GM19351 (cell line): ENCODE data around the gene BAMBI.

Experiments
- ATAC-seq: cut with Tn5 transposase; IDR thresholded peaks from one replicate; pipeline ENCODE4 v1.9.1; 2021; ENCODE audit warnings: mild to moderate bottlenecking, moderate library complexity; ENCODE audit not compliant: unreplicated experiment

Gene BAMBI

DNA sequence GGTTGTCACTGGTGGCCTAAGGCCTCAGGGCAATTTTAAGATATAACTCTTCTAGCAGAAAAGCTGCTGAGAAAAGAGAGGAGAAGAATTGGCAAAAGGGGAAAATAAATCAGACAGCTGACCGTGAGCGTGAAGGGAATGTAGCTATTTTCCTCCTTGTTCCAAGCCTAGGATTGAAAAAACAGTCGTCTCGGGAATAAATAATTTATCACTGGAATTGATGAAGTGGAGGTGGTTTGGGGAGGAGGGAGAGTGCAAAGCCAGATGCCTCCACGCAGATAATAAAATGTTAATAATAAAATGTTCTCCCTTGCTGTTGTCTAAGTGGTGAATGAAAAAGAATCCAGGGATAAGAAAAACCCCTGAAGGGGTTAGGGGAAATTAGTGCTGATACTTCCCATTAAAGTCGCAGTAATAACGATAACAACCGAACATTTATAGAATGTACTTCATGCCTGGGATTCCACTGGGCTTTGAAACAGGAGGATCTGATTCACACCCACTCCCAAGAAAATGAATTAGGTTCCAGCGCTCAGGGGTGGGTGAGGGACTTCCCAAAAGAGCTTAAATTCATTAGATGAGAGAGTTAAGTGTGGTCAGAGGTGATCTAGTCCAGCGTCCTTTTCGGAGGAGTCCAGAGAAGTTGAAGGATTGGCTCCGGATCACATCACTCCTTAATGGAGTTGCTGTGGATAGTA, 27.3 kb downstream of the BAMBI start:
- ATAC-seq = no peak

DNA sequence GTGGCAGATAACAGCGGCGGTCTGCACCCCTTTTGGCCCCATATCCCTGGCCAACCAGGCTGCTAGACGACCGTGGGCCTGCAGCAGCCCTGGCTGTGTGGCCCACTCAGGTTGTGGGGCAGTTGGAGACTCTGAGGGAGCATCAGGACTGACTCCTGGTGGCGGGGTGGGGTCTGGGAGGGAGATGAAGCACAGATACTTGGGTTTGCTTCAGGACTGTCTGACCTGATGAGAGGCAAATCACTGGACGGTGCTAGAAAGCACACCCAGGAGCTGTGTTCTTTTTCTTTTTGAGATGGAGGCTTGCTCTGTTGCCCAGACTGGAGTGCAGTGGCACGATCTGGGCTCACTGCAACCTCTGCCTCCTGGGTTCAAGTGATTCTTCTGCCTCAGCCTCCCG, 28.2 kb downstream of the BAMBI start:
- ATAC-seq = no peak

DNA sequence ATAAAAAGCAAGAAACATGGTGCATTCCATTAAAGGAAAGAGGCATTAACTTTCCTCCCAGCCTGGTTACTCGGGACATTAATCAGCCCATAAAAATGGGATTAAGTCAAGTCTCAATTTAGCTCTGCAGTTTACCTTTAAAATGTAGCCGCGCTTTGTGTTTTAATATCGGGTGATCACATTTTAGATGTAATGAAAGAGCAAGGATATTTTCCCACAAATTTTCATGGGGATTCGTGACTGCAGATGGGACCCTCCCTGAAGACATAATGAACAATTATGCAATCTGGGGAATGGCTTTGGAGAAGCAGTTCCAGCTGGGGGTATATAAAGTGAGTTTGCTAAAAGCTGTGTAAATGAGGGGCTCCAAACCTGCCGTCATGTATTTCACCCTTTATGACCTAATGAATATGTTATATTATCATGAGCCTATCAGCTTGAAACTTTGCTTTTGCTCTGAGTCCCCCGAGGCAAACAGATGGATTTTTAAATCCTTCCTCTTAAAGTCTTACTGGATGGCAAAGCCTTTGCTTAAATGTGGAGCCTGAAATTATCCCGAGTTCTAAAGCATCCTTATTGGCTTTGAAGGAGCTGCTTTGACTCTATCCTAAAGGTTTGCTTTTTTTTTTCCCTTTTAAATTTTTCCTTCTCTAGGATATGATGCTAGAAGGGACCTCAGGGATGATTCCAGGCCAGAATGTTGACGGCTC, 31.8 kb downstream of the BAMBI start:
- no peak for ATAC-seq

DNA sequence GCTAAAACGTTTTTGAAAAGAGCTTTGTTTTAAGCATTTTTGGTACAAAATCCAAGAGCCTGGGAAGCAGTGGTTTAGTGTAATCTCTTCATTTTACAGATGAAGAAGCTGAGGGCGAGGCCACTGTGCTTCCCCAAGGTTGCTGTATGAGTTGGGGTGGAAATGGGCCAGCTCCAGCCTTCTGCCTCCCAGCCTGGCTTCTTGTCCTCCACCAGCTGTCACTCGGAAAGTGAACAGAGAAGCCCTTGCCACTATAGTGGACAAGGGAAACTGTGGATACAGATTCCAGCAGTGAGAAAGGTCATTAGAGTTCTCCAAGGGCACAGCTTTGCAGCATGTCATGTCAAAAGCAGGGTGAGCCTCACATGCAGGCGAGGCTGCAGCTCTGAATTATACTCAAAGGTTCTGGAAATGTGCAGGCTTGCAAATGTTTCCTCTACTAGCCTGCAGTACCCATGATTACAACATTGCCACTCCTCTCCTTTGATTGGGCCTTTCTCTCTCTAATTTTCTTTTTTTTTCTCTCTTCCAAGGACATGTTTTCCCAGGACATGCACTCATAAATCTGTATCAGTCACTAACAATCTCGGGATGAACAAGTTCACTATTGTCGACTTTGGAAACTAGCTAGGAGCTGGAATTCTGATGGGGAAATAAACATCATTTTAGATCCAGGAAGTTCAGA, 33.0 kb downstream of the BAMBI start:
- ATAC-seq = no peak

DNA sequence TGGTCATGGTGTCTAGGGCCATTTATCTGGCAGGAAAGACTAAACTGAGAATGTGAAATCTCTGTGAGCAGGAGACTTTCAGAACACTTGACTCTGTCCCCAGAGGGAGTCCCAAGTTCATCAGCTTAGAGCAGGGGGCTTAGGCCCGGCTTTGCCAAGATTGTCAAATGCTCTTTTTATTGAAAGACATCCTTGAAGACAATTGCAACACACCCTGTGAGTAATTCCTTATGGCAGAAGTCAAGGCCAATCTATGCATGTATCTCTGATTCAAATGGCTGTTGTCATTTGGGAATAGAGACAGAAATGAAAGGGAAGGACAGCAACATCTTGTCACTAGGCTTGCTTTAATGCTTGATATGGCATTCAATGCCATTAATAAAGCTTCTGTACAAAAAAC, 33.7 kb downstream of the BAMBI start:
- ATAC-seq = no peak

DNA sequence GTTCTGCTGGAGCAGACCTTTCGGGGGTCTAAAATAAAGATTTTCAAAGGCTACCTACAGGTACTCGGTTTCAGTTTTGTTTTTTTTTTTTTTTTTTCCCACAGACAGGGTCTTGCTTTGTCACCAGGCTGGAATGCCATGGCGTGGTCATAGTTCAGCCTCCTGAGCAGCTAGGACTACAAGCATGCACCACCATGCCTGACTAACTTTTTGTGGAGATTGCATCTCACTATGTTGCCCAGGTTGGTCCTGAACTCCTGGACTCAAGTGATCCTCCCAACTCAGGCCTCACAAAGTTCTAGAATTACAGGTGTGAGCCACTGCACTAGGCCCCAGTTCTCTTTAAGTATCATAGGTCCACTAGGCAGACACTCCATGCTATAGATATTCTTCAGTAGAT, 34.5 kb downstream of the BAMBI start:
- no peak for ATAC-seq

DNA sequence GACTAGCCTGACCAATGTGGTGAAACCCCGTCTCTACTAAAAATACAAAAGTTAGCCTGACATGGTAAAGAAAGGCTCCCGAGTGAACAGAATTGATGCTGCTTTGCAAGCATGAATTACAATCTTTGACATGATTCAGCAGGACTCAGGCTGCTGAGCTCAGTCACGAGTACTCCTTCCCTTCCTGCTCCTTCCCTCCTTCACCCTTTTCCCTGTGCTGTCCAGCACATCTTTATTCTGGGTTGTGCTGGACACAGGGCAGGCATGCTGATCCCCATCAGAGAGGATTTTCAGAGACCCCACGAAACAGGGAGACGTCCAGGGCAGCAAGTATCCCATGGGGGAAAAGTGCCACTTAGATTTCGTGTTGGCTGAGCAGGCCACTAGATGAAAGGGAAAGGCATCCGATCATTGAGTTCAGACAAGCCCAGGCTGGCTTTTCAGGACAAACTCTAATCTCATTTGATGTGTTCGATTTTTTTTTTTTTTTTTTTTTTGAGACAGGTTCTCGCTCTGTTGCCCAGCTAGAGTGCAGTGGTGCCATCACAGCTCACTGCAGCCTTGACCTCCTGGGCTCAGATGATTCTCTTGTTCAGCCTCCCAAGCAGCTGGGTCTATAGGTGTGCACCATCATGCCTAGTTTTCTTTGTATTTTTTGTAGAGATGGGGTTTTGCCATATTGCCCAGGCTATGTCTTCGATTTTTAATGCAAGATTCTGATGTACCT, 36.5 kb downstream of the BAMBI start:
- no peak for ATAC-seq

DNA sequence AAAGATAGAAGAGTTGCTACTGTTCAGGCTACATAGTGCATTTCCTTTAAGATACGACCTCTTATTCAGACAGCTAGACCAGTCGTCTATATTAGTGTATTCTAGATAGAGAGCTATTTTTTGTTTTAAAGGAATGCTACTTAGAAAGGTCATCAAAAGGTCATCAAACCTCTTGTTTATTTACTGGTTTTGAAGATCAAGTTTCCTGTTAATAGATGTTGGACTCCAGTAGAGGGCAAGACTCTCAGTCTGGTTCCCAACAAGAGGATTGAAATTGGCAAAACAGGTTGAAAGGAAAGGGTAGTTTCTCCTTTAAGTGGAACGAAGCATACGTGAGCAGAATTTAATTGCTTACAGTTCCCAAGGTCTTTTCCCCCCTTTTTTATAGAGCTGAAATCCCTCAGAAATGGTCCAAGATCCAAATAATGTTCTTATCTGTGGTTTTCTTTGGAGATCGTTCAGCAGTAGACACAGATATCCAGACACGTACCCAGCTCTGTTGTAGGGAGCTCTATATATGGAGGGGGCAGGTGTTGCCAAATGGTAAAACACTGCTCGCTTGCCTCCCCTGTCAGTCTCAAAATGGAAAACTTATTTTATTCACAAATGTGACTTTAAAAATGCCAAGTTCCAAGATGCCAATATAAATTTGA, 37.2 kb downstream of the BAMBI start:
- ATAC-seq = no peak

DNA sequence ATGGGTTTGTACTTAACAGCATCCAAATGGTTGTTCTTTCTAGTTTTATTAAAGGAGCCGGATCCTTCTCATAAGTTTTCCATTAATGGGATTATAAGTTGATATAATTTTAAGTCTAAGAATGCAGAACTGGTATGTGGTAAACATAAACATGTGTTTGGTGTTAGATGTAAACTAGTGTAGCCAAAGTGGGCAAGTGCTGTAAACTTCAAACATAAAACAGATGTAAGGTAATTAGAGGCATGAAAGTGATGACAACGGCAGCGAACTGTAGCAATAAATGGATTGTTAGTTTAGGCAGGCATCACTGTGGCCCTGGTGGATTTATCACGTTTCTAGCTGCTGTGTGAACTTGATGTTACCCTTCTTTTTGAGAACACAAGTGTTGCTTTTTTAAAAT, 37.9 kb downstream of the BAMBI start:
- no peak for ATAC-seq

DNA sequence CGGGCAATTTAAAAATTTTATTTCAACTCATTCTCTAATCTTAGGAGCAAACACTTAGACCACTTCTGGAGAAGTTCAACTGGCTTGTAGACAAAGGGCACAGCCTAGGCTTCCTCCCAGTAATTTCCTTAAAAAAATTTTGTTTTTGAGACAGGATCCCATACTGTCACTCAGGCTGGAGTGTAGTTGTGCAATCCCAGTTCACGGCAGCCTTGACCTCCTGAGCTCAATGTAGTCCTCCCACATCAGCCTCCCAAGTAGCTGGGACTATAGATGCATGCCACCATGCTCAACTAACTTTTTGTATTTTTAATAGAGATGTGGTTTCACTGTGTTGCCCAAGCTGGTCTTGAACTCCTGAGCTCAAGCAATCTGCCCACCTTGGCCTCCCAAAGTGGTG, 38.4 kb downstream of the BAMBI start:
- ATAC-seq = no peak

DNA sequence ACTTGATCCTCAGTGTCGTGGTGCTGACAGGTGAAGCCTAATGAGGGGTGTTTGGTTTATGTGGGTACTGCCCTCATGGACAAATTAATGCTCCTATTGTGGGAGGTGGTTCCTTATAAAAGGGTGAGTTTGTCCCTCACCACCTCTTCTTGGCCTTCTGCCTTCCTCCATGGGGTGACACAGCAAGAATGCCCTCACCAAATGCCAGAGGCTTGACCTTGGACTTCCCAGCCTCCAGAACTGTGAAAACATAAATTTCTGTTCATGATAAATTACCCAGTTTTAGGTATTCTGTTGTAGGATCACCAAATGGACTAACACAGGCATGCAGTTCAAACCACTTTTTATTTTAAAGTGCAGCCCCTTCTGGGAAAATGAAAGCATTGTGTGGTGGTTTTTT, 39.4 kb downstream of the BAMBI start:
- no peak for ATAC-seq

DNA sequence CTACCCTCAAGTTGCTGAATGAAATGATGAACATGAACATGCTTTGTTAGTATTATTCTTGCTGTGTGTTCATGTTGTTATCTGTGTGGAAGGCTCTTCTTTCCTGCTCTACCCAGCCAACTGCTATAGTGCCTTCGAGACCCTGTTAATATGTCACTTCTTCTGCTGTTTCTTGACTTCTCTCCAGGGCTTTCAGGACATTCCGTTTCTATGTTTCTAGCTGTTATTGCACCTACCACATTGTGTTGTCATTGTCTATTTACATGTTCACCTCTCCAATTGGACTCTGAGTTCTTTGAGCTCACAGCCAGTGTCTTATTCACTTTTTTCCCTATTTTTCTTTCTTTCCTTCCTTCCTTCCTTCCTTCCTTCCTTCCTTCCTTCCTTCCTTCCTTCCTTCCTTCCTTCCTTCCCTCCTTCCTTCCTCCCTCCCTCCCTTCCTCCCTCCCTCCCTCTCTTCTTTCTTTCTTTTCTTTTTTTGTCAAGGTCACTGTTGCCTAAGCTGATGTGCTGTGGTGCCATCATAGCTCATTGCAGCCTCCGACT, 40.4 kb downstream of the BAMBI start:
- ATAC-seq = no peak

DNA sequence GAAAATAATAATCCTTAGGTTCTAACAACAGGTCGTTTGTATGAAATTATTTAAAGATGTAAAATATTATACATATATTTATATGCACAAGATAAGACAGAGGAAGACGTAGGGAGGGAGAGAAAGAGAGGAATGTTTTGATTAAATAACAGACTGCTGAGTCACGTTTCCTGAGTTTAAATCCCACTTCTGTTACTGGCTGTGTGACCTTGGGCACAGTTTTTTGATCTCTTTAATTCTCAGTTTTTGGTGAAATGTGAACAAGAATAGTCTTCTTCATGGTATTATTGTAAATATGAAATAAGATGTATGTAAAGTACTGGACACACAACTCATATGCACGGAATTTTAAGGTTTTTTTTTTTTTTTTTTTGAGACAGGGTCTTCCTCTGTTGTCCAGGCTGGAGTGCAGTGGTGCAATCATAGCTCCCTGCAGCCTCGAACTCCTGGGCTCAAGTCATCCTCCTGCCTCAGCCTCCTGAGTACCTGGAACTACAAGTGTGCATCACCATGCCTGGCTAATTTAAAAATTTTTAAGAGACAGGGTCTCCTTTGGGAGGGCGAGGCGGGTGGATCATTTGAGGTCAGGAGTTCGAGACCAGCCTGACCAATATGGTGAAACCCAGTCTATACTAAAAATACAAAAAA, 42.6 kb downstream of the BAMBI start:
- ATAC-seq = no peak

DNA sequence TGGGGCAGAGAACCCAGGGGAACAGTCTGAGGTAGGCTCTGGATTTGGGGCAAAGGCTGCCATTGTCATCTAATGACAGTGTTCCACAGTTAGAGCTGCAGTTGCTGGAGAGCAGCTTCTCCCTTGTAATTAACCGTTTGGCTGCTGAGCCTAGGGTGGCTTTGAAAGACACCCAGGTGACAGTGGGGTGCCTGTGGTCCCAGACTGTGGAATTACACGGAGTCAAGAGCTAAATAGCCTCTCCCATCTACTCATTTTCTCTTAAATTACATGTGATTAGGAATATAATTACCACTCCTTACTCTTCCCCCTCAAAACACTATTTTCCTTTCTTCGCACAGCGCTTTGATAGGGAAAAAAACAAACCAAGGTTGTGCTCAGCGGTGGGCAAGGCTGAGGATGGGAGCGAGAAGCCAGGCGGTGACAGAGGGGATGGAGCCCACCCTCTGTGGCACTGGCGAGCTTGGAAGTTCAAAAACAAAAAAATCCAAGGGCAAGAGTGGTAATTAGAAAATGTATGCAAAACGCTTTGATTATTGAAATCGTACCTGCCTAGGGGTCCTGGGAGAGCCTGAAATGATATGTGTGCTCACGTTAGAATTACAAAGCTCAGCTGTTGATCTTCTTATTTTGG, 44.1 kb downstream of the BAMBI start:
- ATAC-seq = no peak

DNA sequence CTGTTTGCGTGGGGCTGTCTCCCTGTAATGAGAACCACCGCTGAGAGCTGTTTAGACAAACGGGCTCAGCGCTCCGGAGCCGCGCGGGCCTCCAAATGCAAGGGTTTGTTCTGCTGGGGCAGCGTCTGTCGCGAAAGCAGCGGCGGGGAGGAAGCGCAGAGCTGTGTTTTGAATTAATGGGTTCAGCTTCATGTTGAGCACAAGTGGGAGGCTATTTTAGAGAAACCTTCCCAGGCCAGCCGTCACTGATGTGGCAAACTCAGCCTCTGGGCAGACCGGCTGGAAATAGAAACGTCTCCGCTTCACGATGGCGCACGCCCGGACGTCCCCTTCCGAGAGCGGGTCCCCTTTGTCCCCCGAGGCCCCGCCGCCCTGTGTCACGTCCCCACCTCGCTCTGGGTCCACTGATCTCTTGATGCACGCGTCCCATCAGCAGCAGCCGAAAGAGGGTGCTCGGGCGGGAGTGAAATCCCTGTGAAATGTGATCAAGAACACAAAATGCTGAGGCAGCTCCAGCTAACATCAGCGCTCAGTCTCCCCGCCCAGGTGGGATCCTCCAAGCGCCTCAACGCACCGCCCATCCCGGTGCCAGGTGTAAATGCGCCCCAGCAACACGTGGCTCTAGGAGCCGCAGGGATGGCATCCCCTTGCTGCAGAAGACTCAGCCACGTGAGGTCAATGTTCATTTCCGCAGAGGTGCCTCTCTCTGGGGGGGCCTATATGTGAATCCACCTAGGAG, 44.9 kb downstream of the BAMBI start:
- no peak for ATAC-seq

DNA sequence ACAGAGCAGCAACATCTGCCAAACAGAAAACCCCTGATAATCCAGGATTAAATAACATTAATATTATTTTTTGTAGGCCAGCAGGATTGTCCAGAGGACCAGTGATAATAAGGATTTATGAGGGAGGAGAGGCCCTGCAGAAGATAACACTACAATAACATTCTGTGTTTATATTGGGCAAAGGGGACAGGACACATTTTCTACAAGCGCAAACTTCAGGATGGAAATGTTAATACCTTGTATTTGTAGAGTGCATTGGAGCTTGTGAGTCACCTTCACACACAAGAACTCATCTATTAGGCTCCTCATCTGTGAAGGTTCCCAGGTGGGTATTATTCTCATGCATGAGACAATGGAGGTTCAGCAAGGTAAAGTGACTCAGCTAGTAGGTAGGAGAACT, 51.0 kb downstream of the BAMBI start:
- ATAC-seq = no peak

DNA sequence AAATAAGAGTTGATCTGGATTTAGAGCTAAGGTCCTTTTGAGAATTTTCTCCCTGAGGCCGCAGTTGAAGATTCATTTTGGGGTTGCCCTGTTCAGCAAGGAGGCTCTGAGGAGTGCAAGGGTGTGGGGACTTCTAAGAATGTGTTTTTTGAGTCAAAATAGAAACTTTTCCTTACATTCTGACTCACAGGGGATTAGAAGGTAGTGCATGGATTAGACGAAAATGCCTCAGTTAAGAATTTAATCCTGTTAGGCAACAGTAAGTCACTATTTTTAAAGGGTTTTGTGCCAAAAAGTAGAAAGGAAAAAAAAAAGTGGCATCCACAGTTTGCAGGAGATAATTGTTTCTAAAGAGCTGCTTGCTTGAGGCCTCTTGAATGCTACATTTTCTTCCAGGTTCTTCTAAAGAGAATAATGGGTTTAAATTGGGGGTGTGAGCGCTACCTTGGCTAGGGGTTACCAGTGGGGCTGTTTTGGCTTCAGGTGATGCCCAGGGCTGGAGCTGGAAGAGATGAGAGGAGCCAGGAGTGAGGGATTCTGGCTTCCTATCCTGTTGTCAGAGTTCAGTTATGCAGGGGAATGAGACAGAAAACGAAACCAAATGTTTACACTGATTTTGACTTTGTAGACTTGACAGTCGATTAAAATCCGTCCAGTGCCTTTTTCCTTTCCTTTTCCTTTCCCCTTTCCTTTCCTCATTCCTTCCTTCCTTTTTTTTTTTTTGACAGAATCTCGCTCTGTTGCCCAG, 52.9 kb downstream of the BAMBI start:
- no peak for ATAC-seq

DNA sequence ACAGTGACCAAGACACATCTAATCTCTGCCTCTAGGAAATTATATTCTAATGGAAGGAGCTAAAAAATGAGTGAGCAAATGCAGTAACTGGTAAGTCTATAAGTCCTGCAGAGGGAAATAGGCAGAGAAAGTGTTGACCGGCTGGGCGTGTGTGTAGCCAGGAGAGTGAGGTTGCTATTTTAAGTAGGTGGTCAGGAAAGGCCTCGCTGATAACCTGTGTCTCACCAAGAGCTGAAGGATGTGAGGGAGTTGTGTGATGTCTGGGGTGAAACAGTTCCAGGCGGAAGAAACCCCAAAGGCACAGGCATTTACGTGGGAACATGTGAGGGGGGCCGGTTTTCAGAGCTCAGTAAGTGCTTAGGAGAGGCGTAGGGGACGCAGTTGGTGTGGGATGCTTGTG, 54.8 kb downstream of the BAMBI start:
- ATAC-seq = no peak
